Neuronal stem cell (in vitro differentiated cells): Measurements from ENCODE around the gene RAB44.

Source experiments
- DNase-seq: peaks from one replicate; pipeline ENCODE4 v3.0.0-alpha.2; 2013; ENCODE audit warnings: low spot score
- H2AFZ ChIP-seq: one replicate; pipeline ENCODE4 v1.6.1; 2013; ENCODE audit warnings: mild to moderate bottlenecking, low read length, inconsistent platforms
- H2AK5ac ChIP-seq: 2 replicates; pipeline ENCODE4 v1.6.1; 2013; ENCODE audit warnings: low read depth, mild to moderate bottlenecking, inconsistent platforms, low read length, moderate library complexity, mixed read lengths
- H2BK120ac ChIP-seq: 2 replicates; pipeline ENCODE4 v1.6.1; 2013; ENCODE audit warnings: low read depth, mild to moderate bottlenecking, inconsistent platforms, low read length, moderate library complexity, mixed read lengths
- H2BK12ac ChIP-seq: one replicate; pipeline ENCODE4 v1.6.1; 2013; ENCODE audit warnings: low read length, inconsistent platforms
- H2BK15ac ChIP-seq: 2 replicates; pipeline ENCODE4 v1.6.1; 2013; ENCODE audit warnings: mild to moderate bottlenecking, low read length, inconsistent platforms, mixed read lengths
- H2BK5ac ChIP-seq: one replicate; pipeline ENCODE4 v1.6.1; 2013; ENCODE audit warnings: inconsistent platforms, mild to moderate bottlenecking, low read length, moderate library complexity
- H3K14ac ChIP-seq: one replicate; pipeline ENCODE4 v1.6.1; 2013; ENCODE audit warnings: low read length, inconsistent platforms
- H3K18ac ChIP-seq: 2 replicates; pipeline ENCODE4 v1.6.1; 2013; ENCODE audit warnings: low read length, inconsistent platforms
- H3K23ac ChIP-seq: 2 replicates; pipeline ENCODE4 v1.6.1; 2013; ENCODE audit warnings: low read depth, mild to moderate bottlenecking, mixed read lengths, low read length, inconsistent platforms; ENCODE audit not compliant: poor library complexity
- H3K27ac ChIP-seq: replicated peaks from 3 replicates; pipeline ENCODE4 v1.5.1; 2013; ENCODE audit warnings: low read length, inconsistent platforms
- H3K27me3 ChIP-seq, 3 experiments: 2 replicates each; pipeline ENCODE4 v1.6.1; 2013; ENCODE audit warnings: low read length in 3 of 3, mild to moderate bottlenecking in 2 of 3, inconsistent platforms in 1 of 3, low read depth in 1 of 3, mixed read lengths in 1 of 3, moderate library complexity in 1 of 3; ENCODE audit not compliant: control insufficient read depth in 3 of 3, insufficient read depth in 3 of 3
- H3K36me3 ChIP-seq, 2 donors: replicated peaks in 1 of 2; 2 replicates each; pipeline ENCODE4 v1.6.1; 2013; ENCODE audit warnings: low read length in 2 of 2; ENCODE audit not compliant: control insufficient read depth in 2 of 2, insufficient read depth in 2 of 2
- H3K4ac ChIP-seq: 2 replicates; pipeline ENCODE4 v1.6.1; 2013; ENCODE audit warnings: inconsistent platforms, mild to moderate bottlenecking, low read length, moderate library complexity
- H3K4me1 ChIP-seq, 2 donors: 1 replicate in 1 of 2; 2 replicates in 1 of 2; pipeline ENCODE4 v1.6.1; 2013; ENCODE audit warnings: low read length in 2 of 2, low read depth in 1 of 2; ENCODE audit not compliant: control insufficient read depth in 2 of 2, insufficient read depth in 1 of 2
- H3K4me2 ChIP-seq: one replicate; pipeline ENCODE4 v1.6.1; 2013; ENCODE audit warnings: mild to moderate bottlenecking, low read length, inconsistent platforms; ENCODE audit not compliant: insufficient read depth, poor library complexity, severe bottlenecking
- H3K4me3 ChIP-seq, 2 donors: 2 replicates each; pipeline ENCODE4 v1.5.1; 2013; ENCODE audit warnings: low read length in 2 of 2, mild to moderate bottlenecking in 2 of 2, inconsistent platforms in 1 of 2, moderate library complexity in 1 of 2
- H3K79me1 ChIP-seq: one replicate; pipeline ENCODE4 v1.6.1; 2013; ENCODE audit warnings: low read depth, mild to moderate bottlenecking, inconsistent platforms, low read length, moderate library complexity
- H3K9ac ChIP-seq: one replicate; pipeline ENCODE4 v1.6.1; 2013; ENCODE audit warnings: mild to moderate bottlenecking, low read depth, low read length, inconsistent platforms; ENCODE audit not compliant: poor library complexity
- H3K9me3 ChIP-seq, 2 donors: replicated peaks in 1 of 2; 2 replicates each; pipeline versions ENCODE3 to v1.6.1; 2013; ENCODE audit warnings: low read length in 2 of 2, mild to moderate bottlenecking in 2 of 2, inconsistent platforms in 1 of 2, low read depth in 1 of 2, mixed read lengths in 1 of 2, moderate library complexity in 1 of 2; ENCODE audit not compliant: control insufficient read depth in 2 of 2, insufficient read depth in 1 of 2
- H4K8ac ChIP-seq: one replicate; pipeline ENCODE4 v1.6.1; 2013; ENCODE audit warnings: low read depth, mild to moderate bottlenecking, inconsistent platforms, low read length, moderate library complexity
- H4K91ac ChIP-seq: one replicate; pipeline ENCODE4 v1.6.1; 2013; ENCODE audit warnings: low read length, low read depth, mild to moderate bottlenecking, inconsistent platforms; ENCODE audit not compliant: poor library complexity
- WGBS, 2 donors: extraction: QIAGEN DNeasy Blood & Tissue Kit; methylation state at CpG; one replicate each; pipeline ENCODE4 v1.1.7; 2013; ENCODE audit warnings: missing lambda C conversion rate in 2 of 2, mixed read lengths in 1 of 2; ENCODE audit not compliant: insufficient read length in 2 of 2, insufficient replicate concordance in 1 of 2; ENCODE audit errors: extremely low coverage in 2 of 2; 5-methylcytosine and 5-hydroxymethylcytosine counted together

RAB44 gene

GRCh38 chr6:36735110-36736071, 37.8 kb downstream of the RAB44 start:
- no peak overlapping the region for H3K4me2 ChIP-seq
- H3K23ac ChIP-seq: no peak overlapping the region
- WGBS, 2 donors: no CpG with 5 or more reads among the region's 24 CpGs
- H3K9me3 ChIP-seq: no peaks in the 10 kb centered on the region
- H3K14ac ChIP-seq: no peak overlapping the region
- H4K91ac ChIP-seq: no peak overlapping the region
- H3K9ac ChIP-seq: no peak overlapping the region
- H2AFZ ChIP-seq: peak overlapping the region; percentile 70
- no peak overlapping the region for H3K4me3 ChIP-seq
- H3K79me1 ChIP-seq: no peaks in the 10 kb centered on the region
- no peak overlapping the region for H2BK12ac ChIP-seq
- H2BK120ac ChIP-seq: no peak overlapping the region
- H3K4ac ChIP-seq: no peak overlapping the region
- H3K36me3 ChIP-seq: no peaks in the 10 kb centered on the region
- H3K4me1 ChIP-seq: peaks cover 2 to 6% of the 10 kb centered on the region in 2 donors
- no peak overlapping the region for H3K18ac ChIP-seq
- H4K8ac ChIP-seq: no peak overlapping the region
- no peak for DNase-seq
- no peak overlapping the region for H2BK5ac ChIP-seq
- H2AK5ac ChIP-seq: no peak overlapping the region
- no peak overlapping the region for H3K27ac ChIP-seq
- no peak overlapping the region for H2BK15ac ChIP-seq
- H3K27me3 ChIP-seq: peaks cover 0 to 62% (median 0%) of the 10 kb centered on the region in 3 experiments

- Histone ChIP-seq H2AFZ (no peak overlapping the region), H3K23ac (peak overlapping the region; percentile 90), H3K27me3 (peaks cover 0 to 63% (median 0%) of the 10 kb centered on the region in 3 experiments), H3K79me1 (no peaks in the 10 kb centered on the region), H2AK5ac (peak overlapping the region; percentile 66), H3K9me3 (no peaks in the 10 kb centered on the region), H2BK12ac (no peak overlapping the region), H3K4me2 (no peak overlapping the region), H3K4me1 (peaks cover 2 to 6% of the 10 kb centered on the region in 2 donors), H2BK5ac (no peak overlapping the region), H2BK120ac (peak overlapping the region; percentile 33), H3K36me3 (no peaks in the 10 kb centered on the region), H3K14ac (no peak overlapping the region), H4K91ac (no peak overlapping the region), H2BK15ac (peak overlapping the region; percentile 61), H4K8ac (no peak overlapping the region), H3K4ac (no peak overlapping the region), H3K27ac (no peak overlapping the region), H3K18ac (peak overlapping the region; percentile 51), H3K9ac (peak overlapping the region; percentile 40), H3K4me3 (no peak overlapping the region)
- DNase-seq: no peak
- no CpG with 5 or more reads among the region's 14 CpGs for WGBS, 2 donors
Observed at GRCh38 chr6:36737043-36737785, 39.6 kb downstream of the RAB44 start.

DNA sequence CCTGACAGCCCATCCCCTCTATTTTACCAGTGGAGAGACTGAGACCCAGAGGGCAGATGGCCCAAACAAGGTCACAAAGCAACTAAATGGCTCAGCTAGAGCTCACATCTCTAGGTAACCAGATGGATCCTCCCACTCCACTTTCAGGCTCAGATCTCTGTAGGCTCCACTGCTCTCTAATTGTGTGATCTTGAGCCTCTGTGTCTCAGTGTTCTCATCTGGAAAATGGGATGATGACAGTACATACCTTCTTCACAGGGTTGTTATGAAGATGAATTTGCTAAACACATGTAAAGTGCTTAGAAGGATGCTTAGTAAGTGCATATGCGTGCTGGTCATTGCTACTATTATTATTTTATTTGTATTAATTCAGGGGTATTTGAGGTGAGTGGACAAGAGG, 40.5 kb downstream of the RAB44 start:
- Histone ChIP-seq H3K9me3 (no peaks in the 10 kb centered on the region), H2BK5ac (no peak overlapping the region), H3K23ac (no peak overlapping the region), H3K4me2 (no peak overlapping the region), H2AK5ac (no peak overlapping the region), H3K18ac (no peak overlapping the region), H3K4me1 (peaks cover 5 to 7% of the 10 kb centered on the region in 2 donors), H3K27me3 (peaks cover 0 to 65% (median 0%) of the 10 kb centered on the region in 3 experiments), H3K14ac (no peak overlapping the region), H2BK12ac (no peak overlapping the region), H2BK120ac (no peak overlapping the region), H3K9ac (no peak overlapping the region), H2AFZ (no peak overlapping the region), H3K36me3 (no peaks in the 10 kb centered on the region), H3K27ac (no peak overlapping the region), H3K4me3 (no peak overlapping the region), H3K4ac (no peak overlapping the region), H4K8ac (no peak overlapping the region), H2BK15ac (no peak overlapping the region), H3K79me1 (no peaks in the 10 kb centered on the region), H4K91ac (no peak overlapping the region)
- no peak for DNase-seq
- no CpG with 5 or more reads among the region's 1 CpG for WGBS, 2 donors
